GM21526 (cell line): Measurements from ENCODE around the gene IL12RB2.

Experiments used
- ATAC-seq: cut with Tn5 transposase; IDR thresholded peaks from one replicate; pipeline ENCODE4 v1.9.1; 2021; ENCODE audit warnings: moderate library complexity; ENCODE audit not compliant: unreplicated experiment, low FRiP score

The IL12RB2 gene

GRCh38 chr1:67345556-67345955 lies 37.9 kb downstream of the IL12RB2 start:
- no peak for ATAC-seq

GRCh38 chr1:67346982-67347381 lies 39.3 kb downstream of the IL12RB2 start:
- no peak for ATAC-seq

GRCh38 chr1:67347688-67348472 lies 40.2 kb downstream of the IL12RB2 start:
- ATAC-seq, result no peak

- ATAC-seq, result no peak
These were observed 41.0 kb downstream of the IL12RB2 start for GRCh38 chr1:67348586-67349252.

GRCh38 chr1:67350783-67351182 lies 43.1 kb downstream of the IL12RB2 start:
- ATAC-seq, result peak; percentile 75

- ATAC-seq, result no peak
These were observed 44.5 kb downstream of the IL12RB2 start for GRCh38 chr1:67352211-67352610.

- no peak for ATAC-seq
These were observed 48.2 kb downstream of the IL12RB2 start for GRCh38 chr1:67355745-67356424.

GRCh38 chr1:67359592-67359991 lies 51.9 kb downstream of the IL12RB2 start:
- no peak for ATAC-seq

GRCh38 chr1:67361641-67362040 lies 54.0 kb downstream of the IL12RB2 start:
- no peak for ATAC-seq

- no peak for ATAC-seq
These were observed 59.8 kb downstream of the IL12RB2 start for GRCh38 chr1:67367370-67368045.

GRCh38 chr1:67368046-67368514 lies 60.4 kb downstream of the IL12RB2 start:
- ATAC-seq, result no peak

- no peak for ATAC-seq
These were observed 63.4 kb downstream of the IL12RB2 start for GRCh38 chr1:67371043-67371442.

GRCh38 chr1:67371681-67372080 lies 64.0 kb downstream of the IL12RB2 start:
- no peak for ATAC-seq

GRCh38 chr1:67372136-67372535 lies 64.5 kb downstream of the IL12RB2 start:
- no peak for ATAC-seq

GRCh38 chr1:67372898-67373297 lies 65.2 kb downstream of the IL12RB2 start:
- no peak for ATAC-seq

GRCh38 chr1:67376381-67376780 lies 68.7 kb downstream of the IL12RB2 start:
- ATAC-seq, result no peak

GRCh38 chr1:67377253-67377652 lies 69.6 kb downstream of the IL12RB2 start:
- no peak for ATAC-seq

GRCh38 chr1:67381154-67381553 lies 73.5 kb downstream of the IL12RB2 start:
- ATAC-seq, result no peak

GRCh38 chr1:67382292-67382691 lies 74.6 kb downstream of the IL12RB2 start:
- no peak for ATAC-seq

GRCh38 chr1:67383999-67384638 lies 76.4 kb downstream of the IL12RB2 start:
- ATAC-seq, result no peak
